GM23338 (cell line): ENCODE measurements around the gene RNF7.

Experiments
- CREB1 ChIP-seq: fragments of 250-450 bp; sonication (Bioruptor Pico); IDR thresholded peaks from 2 replicates; pipeline ENCODE4 v1.5.0; 2020; ENCODE audit warnings: low read depth, mild to moderate bottlenecking, moderate library complexity
- CTCF ChIP-seq, 2 experiments: fragments of 200-600 bp in 1 of 2; sonication (generic) in 1 of 2; conservative IDR thresholded peaks; 2 replicates each; pipeline versions ENCODE4 v1.5.1 to v1.6.1; 2016 to 2017; ENCODE audit warnings: antibody characterized with exemption in 2 of 2, low read depth in 2 of 2, mild to moderate bottlenecking in 2 of 2, moderate library complexity in 1 of 2
- ETS1 ChIP-seq: IDR thresholded peaks from 2 replicates; pipeline ENCODE4 v1.6.1; 2016; ENCODE audit warnings: antibody characterized with exemption
- EZH2 ChIP-seq: fragments of 200-600 bp; sonication (generic); IDR thresholded peaks from one replicate; pipeline ENCODE4 v1.8.0; 2017; ENCODE audit warnings: antibody characterized with exemption, mild to moderate bottlenecking, low read depth; ENCODE audit not compliant: unreplicated experiment
- EZH2phosphoT487 ChIP-seq: fragments of 200-600 bp; sonication (generic); IDR thresholded peaks from one replicate; pipeline ENCODE4 v1.8.1; 2018; ENCODE audit warnings: antibody characterized with exemption; ENCODE audit not compliant: unreplicated experiment
- JUNB ChIP-seq: IDR thresholded peaks from one replicate; pipeline ENCODE4 v1.6.1; 2016; ENCODE audit warnings: antibody characterized with exemption; ENCODE audit not compliant: unreplicated experiment
- POLR2AphosphoS5 ChIP-seq: IDR thresholded peaks from 2 replicates; pipeline ENCODE4 v1.6.1; 2016; ENCODE audit warnings: antibody characterized with exemption, low read depth
- REST ChIP-seq: IDR thresholded peaks from one replicate; pipeline ENCODE4 v1.6.1; 2018; ENCODE audit warnings: antibody characterized with exemption; ENCODE audit not compliant: unreplicated experiment
- STAT1 ChIP-seq: IDR thresholded peaks from one replicate; pipeline ENCODE4 v1.6.1; 2016; ENCODE audit warnings: antibody characterized with exemption; ENCODE audit not compliant: unreplicated experiment
- ZNF462 ChIP-seq: fragments of 250-450 bp; sonication (Bioruptor Pico); IDR thresholded peaks from 2 replicates; pipeline ENCODE4 v1.5.0; 2020; ENCODE audit warnings: mild to moderate bottlenecking, moderate library complexity

GRCh38 chr3:141739731-141740130, 1.6 kb downstream of the RNF7 start:
- TF ChIP-seq CTCF (conservative IDR thresholded peaks at IDR 0.05; ENCODE audit: low read depth in 2 of 2) (no peak), REST (no peak), CREB1 (CRISPR knock-in tag) (no peak), EZH2phosphoT487 (no peak), POLR2AphosphoS5 (no peak), STAT1 (no peak), ETS1 (no peak), EZH2 (no peak), ZNF462 (no peak), JUNB (no peak)
